ENCODE results near the gene FAM120A.

DNA sequence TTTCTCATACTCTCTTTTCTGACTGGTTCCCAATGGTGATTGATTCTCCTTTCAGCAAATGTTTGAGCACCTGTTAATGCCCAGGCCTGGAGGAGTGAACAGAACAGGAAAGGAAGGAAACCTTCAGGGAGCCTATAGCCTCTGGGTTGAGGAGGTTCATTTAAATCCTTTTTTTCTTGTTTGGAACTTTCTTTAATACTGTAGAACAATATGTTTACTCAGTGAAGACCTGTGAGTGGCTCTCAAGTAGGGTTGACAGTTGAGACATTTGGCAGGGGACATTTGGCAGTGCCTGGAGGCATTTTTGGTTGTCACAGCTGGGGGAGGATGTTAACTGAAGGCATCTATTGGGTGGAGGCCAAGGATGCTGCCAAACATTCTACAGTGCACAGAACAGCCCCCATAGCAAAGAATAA, 8.0 kb downstream of the FAM120A start:
- TF ChIP-seq POLR2AphosphoS5 (IDR thresholded peaks at IDR 0.05) = no peak
- TF ChIP-seq, protein P1, sequence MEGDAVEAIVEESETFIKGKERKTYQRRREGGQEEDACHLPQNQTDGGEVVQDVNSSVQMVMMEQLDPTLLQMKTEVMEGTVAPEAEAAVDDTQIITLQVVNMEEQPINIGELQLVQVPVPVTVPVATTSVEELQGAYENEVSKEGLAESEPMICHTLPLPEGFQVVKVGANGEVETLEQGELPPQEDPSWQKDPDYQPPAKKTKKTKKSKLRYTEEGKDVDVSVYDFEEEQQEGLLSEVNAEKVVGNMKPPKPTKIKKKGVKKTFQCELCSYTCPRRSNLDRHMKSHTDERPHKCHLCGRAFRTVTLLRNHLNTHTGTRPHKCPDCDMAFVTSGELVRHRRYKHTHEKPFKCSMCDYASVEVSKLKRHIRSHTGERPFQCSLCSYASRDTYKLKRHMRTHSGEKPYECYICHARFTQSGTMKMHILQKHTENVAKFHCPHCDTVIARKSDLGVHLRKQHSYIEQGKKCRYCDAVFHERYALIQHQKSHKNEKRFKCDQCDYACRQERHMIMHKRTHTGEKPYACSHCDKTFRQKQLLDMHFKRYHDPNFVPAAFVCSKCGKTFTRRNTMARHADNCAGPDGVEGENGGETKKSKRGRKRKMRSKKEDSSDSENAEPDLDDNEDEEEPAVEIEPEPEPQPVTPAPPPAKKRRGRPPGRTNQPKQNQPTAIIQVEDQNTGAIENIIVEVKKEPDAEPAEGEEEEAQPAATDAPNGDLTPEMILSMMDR (IDR thresholded peaks at IDR 0.05) = no peak
- no peak for TF ChIP-seq POLR2A (IDR thresholded peaks at IDR 0.05)

Data from upper lobe of left lung (tissue), 4 donors.